HepG2 (cell line): ENCODE measurements around the gene PDZD7. TPM values are rescaled to one million over a fixed set of nuclear protein-coding genes. Genes with fewer than 3 reads are reported as not detected.

Experiments used
- CERS6 ChIP-seq: sonication (generic); formaldehyde crosslinking; IDR thresholded peaks from 2 replicates; pipeline ENCODE4 v1.5.0; 2020; ENCODE audit warnings: missing genetic modification reagents
- MXD3 ChIP-seq: IDR thresholded peaks from 2 replicates; pipeline ENCODE4 v1.6.1; 2016; ENCODE audit warnings: mild to moderate bottlenecking, missing biosample characterization, missing genetic modification reagents
- SIN3A ChIP-seq: IDR thresholded peaks from 2 replicates; pipeline ENCODE4 v1.6.1; 2011; ENCODE audit warnings: low read depth, mild to moderate bottlenecking, control low read depth, low read length, borderline replicate concordance
- SIN3B ChIP-seq: fragments of 150-350 bp; IDR thresholded peaks from 2 replicates; pipeline ENCODE4 v1.6.1; 2014; ENCODE audit warnings: low read length
- SRSF1 ChIP-seq: fragments of 200-400 bp; formaldehyde crosslinking; optimal IDR thresholded peaks from 2 replicates; pipeline ENCODE3; 2017; ENCODE audit warnings: mild to moderate bottlenecking, low read depth, low read length, moderate library complexity
- ZBTB34 ChIP-seq: sonication (generic); formaldehyde crosslinking; IDR thresholded peaks from 2 replicates; pipeline ENCODE4 v1.8.0; 2022; ENCODE audit warnings: mild to moderate bottlenecking, missing genetic modification reagents
- ZNF543 ChIP-seq: sonication (generic); formaldehyde crosslinking; IDR thresholded peaks from 2 replicates; pipeline ENCODE4 v1.4.0; 2020; ENCODE audit warnings: mild to moderate bottlenecking, missing genetic modification reagents
- ZNF691 ChIP-seq: sonication (generic); formaldehyde crosslinking; IDR thresholded peaks from 2 replicates; pipeline ENCODE4 v1.4.0; 2020; ENCODE audit warnings: missing genetic modification reagents, low read depth, mild to moderate bottlenecking, borderline replicate concordance
- ZNF770 ChIP-seq: sonication (generic); formaldehyde crosslinking; IDR thresholded peaks from 2 replicates; pipeline ENCODE4 v1.5.0; 2020; ENCODE audit warnings: mild to moderate bottlenecking, missing genetic modification reagents
- polyA plus RNA-seq, 8 experiments: library from polyadenylated mRNA; depleted of rRNA in 3 of 8; stranded (reverse) in 7 of 8; unstranded in 1 of 8; fragments of >200 nt; fragmentation: Illumina TruSeq in 4 of 8; extraction: Trizol in 4 of 8; gene quantifications; 2 replicates each; pipeline versions ENCODE4 v1.2.1 to v1.2.3, GENCODE V29; 2011 to 2016; ENCODE audit warnings: low read depth in 4 of 8, missing spikeins in 1 of 8, mixed read lengths in 1 of 8; ENCODE audit not compliant: insufficient read depth in 1 of 8
- total RNA-seq, 5 experiments: library from RNA; depleted of rRNA; stranded (reverse); fragments of >200 nt; fragmentation: Illumina TruSeq; extraction: Trizol; gene quantifications; 2 replicates each; pipeline ENCODE4 v1.2.3, GENCODE V29; 2016; ENCODE audit warnings: low read depth in 1 of 5
- TF ChIP-seq, protein P1 (sequence below): sonication (generic); formaldehyde crosslinking; IDR thresholded peaks from 2 replicates; pipeline ENCODE4 v1.5.0; 2020; ENCODE audit warnings: mild to moderate bottlenecking, missing genetic modification reagents, borderline replicate concordance
- TF ChIP-seq, protein P2 (sequence below): sonication (generic); formaldehyde crosslinking; IDR thresholded peaks from 2 replicates; pipeline ENCODE4 v1.4.0; 2020; ENCODE audit warnings: missing genetic modification reagents, mild to moderate bottlenecking, borderline replicate concordance
- TF ChIP-seq, protein P3 (sequence below): sonication (generic); formaldehyde crosslinking; conservative IDR thresholded peaks from 2 replicates; pipeline ENCODE4 v1.4.0; 2020; ENCODE audit warnings: missing genetic modification reagents

PDZD7 gene
- total and polyA plus RNA-seq, 2 of the 13 experiments (the other 11 are each of a cell fraction or from before 2014, with no cell fraction given) = 0.58 to 0.73 TPM

DNA sequence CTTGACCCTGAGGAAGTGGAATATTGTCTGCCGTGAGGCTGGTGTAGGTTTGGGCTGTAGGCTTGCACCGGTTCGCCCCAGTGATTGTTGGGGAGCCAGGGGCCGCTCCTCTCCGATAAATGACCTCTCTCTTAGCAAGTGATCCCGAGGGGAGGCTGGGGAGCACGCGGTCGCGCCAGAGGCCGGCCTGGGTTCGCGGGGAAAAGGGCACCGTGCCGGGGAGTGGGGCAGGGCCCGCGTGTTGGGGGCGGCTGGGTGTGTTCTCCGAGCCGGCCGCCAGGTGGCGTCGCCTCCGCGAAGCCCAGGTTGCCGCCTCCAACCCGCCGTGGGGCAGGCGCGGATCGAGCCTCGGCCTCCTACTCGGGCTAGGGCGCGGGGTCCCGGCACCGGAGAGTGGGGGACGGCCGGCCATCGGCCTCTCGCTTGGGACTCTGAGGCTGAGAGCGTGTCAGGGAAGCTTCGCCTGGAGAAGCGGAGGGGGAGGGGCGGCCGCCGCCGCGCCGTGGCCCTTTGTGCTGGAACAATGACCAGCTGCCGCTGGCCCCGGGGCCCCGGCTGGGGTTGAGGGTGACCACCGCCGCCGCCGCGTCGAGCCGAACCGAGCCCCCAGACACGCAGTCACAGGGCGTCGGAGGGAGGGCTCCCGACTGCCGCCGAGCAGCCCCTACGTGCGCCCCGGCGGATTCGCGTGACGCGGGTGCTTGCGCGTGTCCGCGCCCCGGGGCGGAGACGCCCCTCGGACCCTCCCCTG, 31.8 kb downstream of the PDZD7 start (continued):
- TF ChIP-seq, protein P1, sequence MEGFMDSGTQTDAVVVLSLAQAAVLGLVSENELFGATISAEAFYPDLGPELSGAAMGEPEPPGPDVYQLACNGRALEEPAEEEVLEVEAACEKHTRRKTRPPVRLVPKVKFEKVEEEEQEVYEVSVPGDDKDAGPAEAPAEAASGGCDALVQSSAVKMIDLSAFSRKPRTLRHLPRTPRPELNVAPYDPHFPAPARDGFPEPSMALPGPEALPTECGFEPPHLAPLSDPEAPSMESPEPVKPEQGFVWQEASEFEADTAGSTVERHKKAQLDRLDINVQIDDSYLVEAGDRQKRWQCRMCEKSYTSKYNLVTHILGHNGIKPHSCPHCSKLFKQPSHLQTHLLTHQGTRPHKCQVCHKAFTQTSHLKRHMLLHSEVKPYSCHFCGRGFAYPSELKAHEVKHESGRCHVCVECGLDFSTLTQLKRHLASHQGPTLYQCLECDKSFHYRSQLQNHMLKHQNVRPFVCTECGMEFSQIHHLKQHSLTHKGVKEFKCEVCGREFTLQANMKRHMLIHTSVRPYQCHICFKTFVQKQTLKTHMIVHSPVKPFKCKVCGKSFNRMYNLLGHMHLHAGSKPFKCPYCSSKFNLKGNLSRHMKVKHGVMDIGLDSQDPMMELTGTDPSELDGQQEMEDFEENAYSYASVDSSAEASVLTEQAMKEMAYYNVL = 0 out of 2 replicates have a peak, but pooled peaks have one; percentile 61
- TF ChIP-seq ZNF691 (CRISPR knock-in tag) (peak; percentile 40; the same call in 1 of the 2 replicates), ZNF770 (CRISPR knock-in tag) (peak; percentile 59), MXD3 (CRISPR knock-in tag) (peak; percentile 77; the same call in 1 of the 2 replicates), SRSF1 (peak; percentile 25), ZNF543 (CRISPR knock-in tag) (peak; percentile 52; the same call in 1 of the 2 replicates), SIN3B (no peak), SIN3A (peak; percentile 29; the same call in 1 of the 2 replicates), ZBTB34 (CRISPR knock-in tag) (peak; percentile 20), CERS6 (no peak)
- TF ChIP-seq, protein P2, sequence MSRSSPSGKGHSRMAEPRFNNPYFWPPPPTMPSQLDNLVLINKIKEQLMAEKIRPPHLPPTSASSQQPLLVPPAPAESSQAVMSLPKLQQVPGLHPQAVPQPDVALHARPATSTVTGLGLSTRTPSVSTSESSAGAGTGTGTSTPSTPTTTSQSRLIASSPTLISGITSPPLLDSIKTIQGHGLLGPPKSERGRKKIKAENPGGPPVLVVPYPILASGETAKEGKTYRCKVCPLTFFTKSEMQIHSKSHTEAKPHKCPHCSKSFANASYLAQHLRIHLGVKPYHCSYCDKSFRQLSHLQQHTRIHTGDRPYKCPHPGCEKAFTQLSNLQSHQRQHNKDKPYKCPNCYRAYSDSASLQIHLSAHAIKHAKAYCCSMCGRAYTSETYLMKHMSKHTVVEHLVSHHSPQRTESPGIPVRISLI (CRISPR knock-in tag) = 0 out of 2 replicates have a peak, but pooled peaks have one; percentile 16
- TF ChIP-seq, protein P3, sequence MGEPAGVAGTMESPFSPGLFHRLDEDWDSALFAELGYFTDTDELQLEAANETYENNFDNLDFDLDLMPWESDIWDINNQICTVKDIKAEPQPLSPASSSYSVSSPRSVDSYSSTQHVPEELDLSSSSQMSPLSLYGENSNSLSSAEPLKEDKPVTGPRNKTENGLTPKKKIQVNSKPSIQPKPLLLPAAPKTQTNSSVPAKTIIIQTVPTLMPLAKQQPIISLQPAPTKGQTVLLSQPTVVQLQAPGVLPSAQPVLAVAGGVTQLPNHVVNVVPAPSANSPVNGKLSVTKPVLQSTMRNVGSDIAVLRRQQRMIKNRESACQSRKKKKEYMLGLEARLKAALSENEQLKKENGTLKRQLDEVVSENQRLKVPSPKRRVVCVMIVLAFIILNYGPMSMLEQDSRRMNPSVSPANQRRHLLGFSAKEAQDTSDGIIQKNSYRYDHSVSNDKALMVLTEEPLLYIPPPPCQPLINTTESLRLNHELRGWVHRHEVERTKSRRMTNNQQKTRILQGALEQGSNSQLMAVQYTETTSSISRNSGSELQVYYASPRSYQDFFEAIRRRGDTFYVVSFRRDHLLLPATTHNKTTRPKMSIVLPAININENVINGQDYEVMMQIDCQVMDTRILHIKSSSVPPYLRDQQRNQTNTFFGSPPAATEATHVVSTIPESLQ = 0 out of 2 replicates have a peak, but pooled peaks have one; percentile 54
